ENCODE results near the gene TENT5C.

TENT5C gene

DNA sequence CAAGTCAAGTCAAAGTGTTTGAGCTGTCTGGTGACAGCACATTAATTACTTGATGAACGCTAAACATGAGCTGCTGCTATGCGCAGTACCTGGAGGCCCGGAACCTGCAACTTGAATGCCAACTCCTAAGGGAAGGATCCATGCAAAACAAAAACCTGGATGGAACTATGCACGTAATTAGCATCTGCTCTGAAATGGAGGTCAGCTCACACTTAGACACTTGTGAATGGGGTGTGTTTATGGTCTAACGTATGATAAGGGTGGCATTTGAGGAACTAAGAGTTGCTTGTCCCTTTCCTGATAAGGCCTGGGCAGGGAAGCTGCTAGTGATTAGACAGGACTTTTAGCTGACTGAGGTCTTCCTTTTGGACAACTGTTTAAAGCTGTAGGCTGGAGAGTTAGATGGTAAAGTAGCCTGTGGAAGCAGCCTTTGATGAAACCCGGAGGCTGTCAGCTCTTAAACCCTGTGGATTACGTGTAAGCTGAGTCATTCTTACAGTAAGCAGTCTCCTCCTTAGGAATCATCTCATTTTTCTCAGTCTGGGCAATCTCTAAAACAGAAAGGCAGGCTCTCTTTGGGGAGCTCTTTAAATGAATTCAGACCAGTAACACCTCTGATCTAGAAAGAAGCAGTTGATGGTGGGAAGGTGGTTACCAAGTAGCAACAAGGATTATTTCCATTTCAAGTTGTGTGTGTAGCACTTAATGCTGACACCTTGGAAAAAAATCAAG is 6.8 kb downstream of the TENT5C start:
- in situ Hi-C loops (cut with MboI; ENCODE audit: low sequenced_read_pairs): no loop called here

DNA sequence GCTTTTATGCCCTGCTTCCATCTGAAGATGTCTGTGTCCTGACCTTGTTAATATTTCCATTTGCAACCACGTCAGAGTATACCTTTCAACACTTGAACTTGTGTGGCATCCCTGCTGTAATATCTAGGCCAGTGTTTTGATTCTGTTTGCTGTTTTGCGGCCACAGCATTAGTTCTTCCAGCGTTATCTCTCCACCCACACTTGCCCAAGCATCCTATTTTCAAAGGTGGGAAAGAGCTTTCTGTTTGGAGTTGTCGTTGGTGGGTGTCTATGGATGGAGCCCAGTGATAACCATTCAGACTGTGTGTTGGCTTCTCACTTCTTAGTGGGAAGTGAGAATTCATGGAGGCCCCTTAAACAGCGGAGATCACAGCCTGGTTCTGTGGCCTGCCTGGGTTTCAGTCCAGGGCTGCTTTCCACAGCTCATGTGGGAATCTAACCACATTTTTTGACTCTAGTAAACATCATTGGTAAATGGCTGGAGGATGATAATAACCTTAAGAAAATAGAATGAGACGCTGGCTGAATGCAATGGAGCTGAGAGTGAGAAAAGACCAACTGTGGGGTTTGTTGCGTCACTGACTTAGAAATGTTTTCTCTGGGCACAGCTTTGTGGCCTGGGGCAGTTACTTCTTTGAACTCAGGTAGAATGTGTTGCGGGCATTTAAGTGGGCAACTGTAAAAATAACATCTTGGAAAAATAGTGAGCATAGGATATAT is 7.6 kb downstream of the TENT5C start:
- in situ Hi-C loops (cut with MboI; ENCODE audit: low sequenced_read_pairs): no loop called here

- in situ Hi-C loops (cut with MboI; ENCODE audit: low sequenced_read_pairs): no loop called here
Measured at GRCh38 chr1:117613969-117614729, 8.3 kb downstream of the TENT5C start.

DNA sequence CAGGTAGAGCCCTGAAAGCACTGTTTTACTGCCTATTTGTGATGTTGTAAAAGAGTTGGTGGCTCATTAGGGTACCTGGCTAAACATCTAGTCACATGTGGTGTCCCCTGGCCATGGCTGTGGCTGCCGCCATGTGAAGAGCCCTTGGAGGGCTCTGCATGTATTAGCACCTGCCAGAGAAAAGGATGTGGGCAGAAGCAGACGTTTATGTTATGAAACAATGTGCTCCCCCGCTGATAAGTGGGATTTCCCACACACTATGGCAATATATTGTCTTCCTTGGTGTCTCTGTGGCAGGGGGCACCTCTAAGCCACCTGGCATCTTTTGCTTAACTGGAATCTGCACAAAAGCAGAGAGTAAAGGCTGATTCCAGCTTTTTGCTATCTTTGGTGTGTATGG is 9.6 kb downstream of the TENT5C start:
- in situ Hi-C loops (cut with MboI; ENCODE audit: low sequenced_read_pairs): no loop called here

DNA sequence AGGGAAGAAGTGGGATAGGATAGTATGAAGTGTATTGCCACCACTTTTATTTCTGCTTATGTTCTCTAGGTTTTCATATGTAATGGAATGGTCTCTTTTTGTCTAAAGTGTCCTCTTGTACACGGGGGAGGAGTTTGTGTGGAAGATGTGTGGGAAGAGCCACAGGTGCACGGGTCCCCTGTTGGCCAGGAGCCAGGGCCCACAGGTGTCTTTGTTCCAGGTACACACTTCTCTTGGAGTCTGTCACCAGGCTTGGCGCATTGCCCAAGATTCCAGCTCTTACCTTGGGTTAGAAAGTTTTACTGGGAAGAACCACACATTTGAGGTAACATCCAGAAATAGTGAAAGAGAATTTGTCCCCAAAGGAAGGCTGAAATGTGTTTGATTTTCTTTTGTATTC is 10.5 kb downstream of the TENT5C start:
- in situ Hi-C loops (cut with MboI; ENCODE audit: low sequenced_read_pairs): no loop called here

DNA sequence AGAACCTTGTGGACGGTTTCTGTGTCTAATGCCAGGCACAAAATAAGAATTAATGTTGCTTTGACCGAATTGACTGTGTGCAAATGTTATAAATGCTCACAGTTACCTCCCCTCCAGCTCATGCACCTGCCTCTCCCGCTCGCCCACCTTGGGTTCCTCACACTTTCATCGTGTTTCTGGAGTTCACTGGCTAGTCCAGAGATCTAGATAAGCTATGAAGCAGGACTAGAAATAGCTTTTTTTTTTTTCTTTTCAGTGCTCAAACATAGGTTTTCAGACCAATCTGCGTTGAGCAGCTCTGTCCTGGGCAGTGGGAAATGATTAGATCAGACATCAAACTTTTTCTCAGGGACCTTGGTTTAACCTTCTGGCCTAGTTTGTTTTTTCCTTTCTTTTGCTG is 11.1 kb downstream of the TENT5C start:
- in situ Hi-C loops (cut with MboI; ENCODE audit: low sequenced_read_pairs): no loop called here

- in situ Hi-C loops (cut with MboI; ENCODE audit: low sequenced_read_pairs): no loop called here
Measured at GRCh38 chr1:117618450-117619122, 12.7 kb downstream of the TENT5C start.

GRCh38 chr1:117620440-117620839 is 14.6 kb downstream of the TENT5C start:
- in situ Hi-C loops (cut with MboI; ENCODE audit: low sequenced_read_pairs): no loop called here

GRCh38 chr1:117621316-117621715 is 15.5 kb downstream of the TENT5C start:
- in situ Hi-C loops (cut with MboI; ENCODE audit: low sequenced_read_pairs): no loop called here

DNA sequence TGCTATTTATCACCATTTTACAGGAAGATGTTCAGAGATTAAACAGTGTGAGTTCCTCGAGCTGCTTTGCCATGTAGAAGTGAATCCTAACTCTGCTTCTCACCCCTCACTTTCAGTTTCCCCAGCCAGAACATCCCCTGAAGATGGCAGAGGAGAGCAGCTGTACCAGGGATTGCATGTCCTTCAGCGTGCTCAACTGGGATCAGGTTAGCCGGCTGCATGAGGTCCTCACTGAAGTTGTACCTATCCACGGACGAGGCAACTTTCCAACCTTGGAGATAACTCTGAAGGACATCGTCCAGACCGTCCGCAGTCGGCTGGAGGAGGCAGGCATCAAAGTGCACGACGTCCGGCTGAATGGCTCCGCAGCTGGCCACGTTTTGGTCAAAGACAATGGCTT is 16.9 kb downstream of the TENT5C start:
- in situ Hi-C loops (cut with MboI; ENCODE audit: low sequenced_read_pairs): no loop called here

- in situ Hi-C loops (cut with MboI; ENCODE audit: low sequenced_read_pairs): no loop called here
Measured at GRCh38 chr1:117623141-117623540, 17.3 kb downstream of the TENT5C start.

GRCh38 chr1:117623698-117624097 is 17.9 kb downstream of the TENT5C start:
- in situ Hi-C loops (cut with MboI; ENCODE audit: low sequenced_read_pairs): no loop called here

GRCh38 chr1:117627546-117628130 is 21.8 kb downstream of the TENT5C start:
- in situ Hi-C loops (cut with MboI; ENCODE audit: low sequenced_read_pairs): no loop called here

- in situ Hi-C loops (cut with MboI; ENCODE audit: low sequenced_read_pairs): no loop called here
Measured at GRCh38 chr1:117628343-117628742, 22.5 kb downstream of the TENT5C start.

DNA sequence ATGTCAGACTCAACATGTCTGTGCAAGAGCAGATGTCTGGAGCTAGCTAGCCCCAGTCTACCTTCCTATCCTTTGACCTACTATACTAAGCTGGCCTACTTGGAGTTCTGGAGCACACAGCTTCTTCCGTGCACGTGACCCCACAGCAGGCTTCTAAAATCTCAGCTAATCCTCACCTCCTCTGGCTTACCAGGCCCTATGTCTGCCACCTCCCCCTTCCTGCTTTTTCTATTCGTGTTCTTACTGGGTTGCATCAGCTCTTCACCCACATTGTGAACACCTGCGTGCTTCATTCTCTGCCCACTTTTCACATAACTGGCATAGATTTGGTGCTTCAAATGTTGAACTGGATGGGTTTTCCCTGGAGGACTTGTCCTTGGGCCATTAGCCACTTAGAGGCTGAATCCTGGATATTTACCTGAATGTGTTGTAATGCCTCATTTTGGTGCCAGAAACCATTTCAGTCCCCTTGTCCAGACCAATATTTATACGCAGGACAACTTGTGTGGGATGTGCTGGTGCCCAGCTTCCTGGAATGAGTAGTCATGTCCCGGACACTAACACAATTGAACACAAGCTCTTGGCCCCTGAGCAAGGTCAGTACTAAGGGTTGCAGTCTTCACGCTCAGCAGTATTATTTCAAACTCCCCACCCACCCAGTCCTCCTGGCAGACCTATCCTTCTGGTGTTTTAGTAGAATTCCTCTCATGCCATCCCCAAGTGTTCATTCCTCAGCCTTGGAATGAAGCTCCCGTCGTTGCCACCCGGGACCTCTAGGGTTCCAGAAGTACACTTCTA is 24.0 kb downstream of the TENT5C start:
- in situ Hi-C loops (cut with MboI; ENCODE audit: low sequenced_read_pairs): no loop called here

GRCh38 chr1:117630423-117630998 is 24.7 kb downstream of the TENT5C start:
- in situ Hi-C loops (cut with MboI; ENCODE audit: low sequenced_read_pairs): no loop called here

- in situ Hi-C loops (cut with MboI; ENCODE audit: low sequenced_read_pairs): no loop called here
Measured at GRCh38 chr1:117631359-117632160, 25.7 kb downstream of the TENT5C start.

GRCh38 chr1:117632269-117633067 is 26.6 kb downstream of the TENT5C start:
- in situ Hi-C loops (cut with MboI; ENCODE audit: low sequenced_read_pairs): no loop called here
